Liver (tissue), 3 donors: ENCODE results near the gene CLMN.

Experiments used
- CTCF ChIP-seq: fragments of 150-350 bp; IDR thresholded peaks from 2 replicates; pipeline ENCODE4 v1.5.1; 2017; ENCODE audit warnings: improper control_type of control experiment, low read depth, low read length; ENCODE audit not compliant: missing input control
- JUND ChIP-seq, 2 donors: IDR thresholded peaks; 2 replicates each; pipeline ENCODE4 v1.6.1; 2016; ENCODE audit warnings: antibody characterized with exemption in 2 of 2
- MAX ChIP-seq: IDR thresholded peaks from 2 replicates; pipeline ENCODE4 v1.6.1; 2016; ENCODE audit warnings: antibody characterized with exemption
- REST ChIP-seq: IDR thresholded peaks from 2 replicates; pipeline ENCODE4 v1.6.1; 2016; ENCODE audit warnings: antibody characterized with exemption, mild to moderate bottlenecking
- SP1 ChIP-seq: IDR thresholded peaks from 2 replicates; pipeline ENCODE4 v1.6.1; 2018; ENCODE audit warnings: antibody characterized with exemption, mild to moderate bottlenecking
- donor health status: healthy.
- donor health status: healthy.

GRCh38 chr14:95240859-95241813, 78.6 kb downstream of the CLMN start:
- no peak for TF ChIP-seq JUND (IDR thresholded peaks at IDR 0.05)
- TF ChIP-seq REST: no peak
- no peak for TF ChIP-seq MAX
- no peak for TF ChIP-seq CTCF
- no peak for TF ChIP-seq SP1
